NCI-H345 treated with DMSO at 0.1 percent for 48 hours (cell line): Measurements from ENCODE around the gene USP54.
"Not testable (repeated sequence)": the region's sequence is repeated elsewhere in the genome, so short reads cannot be mapped to it uniquely, and the experiment has no call there.

Experiments used
- DNase-seq: peaks from one replicate; lab custom pipeline; 2025; ENCODE audit not compliant: unreplicated experiment; lab: John Stamatoyannopoulos, UW

The USP54 gene

DNA sequence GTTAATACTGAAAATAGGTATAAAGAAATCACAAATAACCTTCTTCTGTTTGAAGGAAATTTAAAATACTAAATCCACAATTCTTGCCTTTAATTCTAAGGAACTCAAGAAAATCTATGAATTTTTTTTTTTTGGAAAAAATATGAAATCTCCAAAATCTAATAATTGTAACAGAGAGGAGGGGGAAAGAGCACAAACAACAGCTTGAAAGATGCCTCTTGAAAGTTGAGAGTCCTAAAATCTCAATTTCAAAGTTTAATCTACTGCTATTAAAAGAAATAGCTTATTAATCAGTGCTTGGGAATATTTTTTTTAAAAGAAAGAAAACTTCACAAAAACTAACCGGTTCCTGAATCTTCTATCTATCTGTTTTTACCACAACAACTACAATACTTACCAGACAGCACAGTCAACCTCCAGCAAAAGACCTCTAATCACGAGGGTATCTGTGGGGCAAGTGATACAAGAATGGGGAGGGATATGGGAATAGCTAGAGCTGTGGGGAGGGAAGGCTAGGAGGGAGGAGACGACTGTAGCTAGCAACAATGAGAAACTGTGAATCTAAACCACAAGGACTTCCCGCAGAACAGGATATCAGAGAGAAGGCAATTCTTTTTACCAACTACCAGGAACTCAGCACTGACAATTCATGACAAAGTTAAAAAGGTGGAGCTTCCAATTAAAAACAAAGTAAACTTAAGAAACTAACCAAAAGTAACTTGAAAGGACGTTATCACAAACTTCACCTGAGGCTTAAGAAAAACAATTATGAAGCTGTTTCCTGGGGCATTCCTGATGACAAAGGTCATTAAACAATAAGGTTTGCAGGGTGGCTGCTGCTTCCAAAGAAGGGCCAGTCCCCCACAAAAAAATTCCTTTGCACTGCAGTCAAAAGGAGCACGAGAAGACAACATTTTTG is at the start of gene USP54:
Gene USP54, minus strand, starts transcription at position 462 of the 919 bp plus-strand sequence. CDS start 15,684 bp downstream, outside the sequence.
- DNase-seq: no peak

GRCh38 chr10:73639286-73639685 is 48.1 kb upstream of the USP54 start:
- no peak for DNase-seq

GRCh38 chr10:73635781-73636180 is 44.6 kb upstream of the USP54 start:
- DNase-seq: no peak

DNA sequence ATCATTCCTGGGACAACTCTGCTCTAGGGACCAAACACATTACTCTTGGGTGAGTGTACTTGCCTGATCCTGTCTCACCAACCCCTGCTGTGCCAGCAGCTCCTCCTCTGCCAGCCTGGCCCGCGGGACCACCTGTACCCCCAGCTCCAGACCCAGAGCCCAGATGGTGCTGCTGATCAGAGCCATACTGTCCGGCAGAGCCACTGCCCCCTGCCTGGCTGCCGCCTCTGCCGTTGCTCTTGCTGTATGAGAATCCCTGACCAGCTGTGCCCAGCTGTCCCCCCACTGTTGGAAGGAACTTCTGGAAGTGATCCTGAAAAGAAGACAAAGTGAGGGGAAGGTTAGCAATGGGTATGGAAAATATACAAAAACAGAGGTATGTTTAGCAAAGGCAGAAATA is 43.3 kb upstream of the USP54 start:
- no peak for DNase-seq

GRCh38 chr10:73629165-73629564 is 38.0 kb upstream of the USP54 start:
- DNase-seq: no peak

GRCh38 chr10:73628405-73628804 is 37.3 kb upstream of the USP54 start:
- DNase-seq: no peak

DNA sequence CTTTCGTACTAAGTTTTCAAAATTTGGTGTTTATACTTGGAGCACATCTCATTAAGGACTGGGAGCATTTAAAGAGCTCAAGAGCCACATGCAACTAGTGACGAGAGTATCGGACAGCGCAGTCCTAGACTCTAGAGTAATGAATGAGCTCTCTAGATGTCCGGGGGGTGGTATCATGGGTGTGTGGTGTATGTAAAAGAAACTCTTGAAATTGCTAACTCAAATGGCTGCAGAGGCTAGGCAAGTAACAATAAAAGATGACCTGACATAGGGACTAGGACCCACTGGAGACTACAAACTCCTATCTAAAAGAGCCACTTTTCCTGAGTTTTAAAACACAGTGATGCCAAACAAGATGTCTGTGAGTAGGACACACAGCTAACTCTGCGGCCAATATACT is 36.2 kb upstream of the USP54 start:
- DNase-seq: no peak

DNA sequence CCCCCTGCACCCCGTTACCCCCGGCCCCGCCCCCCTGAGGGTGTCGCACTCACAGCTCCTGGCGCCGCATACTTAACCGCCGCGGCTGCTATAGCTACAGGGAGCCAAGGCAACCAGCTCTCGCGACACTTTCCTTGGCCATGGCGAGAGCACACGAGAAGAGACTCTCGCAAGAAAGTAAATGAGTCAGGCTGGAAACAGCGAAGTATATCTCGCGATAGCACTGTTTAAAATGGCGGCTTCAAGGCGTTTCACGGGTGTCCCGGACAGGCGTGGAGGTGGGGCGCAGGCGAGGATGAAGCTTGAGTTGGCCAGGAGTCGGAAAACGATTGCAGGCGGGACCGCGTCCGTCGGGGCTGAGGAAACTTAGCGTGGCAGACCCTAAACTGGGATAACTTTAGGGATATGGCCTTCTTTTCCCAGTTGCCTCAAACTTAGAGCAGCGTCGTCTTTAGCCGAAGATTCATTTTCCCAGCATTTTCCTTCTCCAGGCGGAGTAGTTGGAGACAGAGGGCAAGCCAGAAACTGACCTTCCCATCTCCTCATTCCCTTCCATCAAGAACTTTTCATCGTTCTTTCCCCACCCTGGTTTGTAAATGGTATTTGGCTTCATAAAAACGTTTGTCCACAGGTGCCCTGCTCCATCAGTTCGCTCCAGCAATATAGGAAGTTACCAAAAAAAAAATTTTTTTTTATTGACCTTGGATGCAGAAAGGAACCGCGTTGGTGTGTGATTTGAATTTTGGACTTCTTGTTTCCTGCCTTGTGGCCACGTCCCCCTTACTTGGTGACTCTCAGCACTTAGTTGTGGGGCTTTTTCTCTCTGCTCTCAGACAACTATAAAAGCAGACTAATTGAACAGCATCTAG is 35.0 kb upstream of the USP54 start:
- peak; percentile 84 for DNase-seq

DNA sequence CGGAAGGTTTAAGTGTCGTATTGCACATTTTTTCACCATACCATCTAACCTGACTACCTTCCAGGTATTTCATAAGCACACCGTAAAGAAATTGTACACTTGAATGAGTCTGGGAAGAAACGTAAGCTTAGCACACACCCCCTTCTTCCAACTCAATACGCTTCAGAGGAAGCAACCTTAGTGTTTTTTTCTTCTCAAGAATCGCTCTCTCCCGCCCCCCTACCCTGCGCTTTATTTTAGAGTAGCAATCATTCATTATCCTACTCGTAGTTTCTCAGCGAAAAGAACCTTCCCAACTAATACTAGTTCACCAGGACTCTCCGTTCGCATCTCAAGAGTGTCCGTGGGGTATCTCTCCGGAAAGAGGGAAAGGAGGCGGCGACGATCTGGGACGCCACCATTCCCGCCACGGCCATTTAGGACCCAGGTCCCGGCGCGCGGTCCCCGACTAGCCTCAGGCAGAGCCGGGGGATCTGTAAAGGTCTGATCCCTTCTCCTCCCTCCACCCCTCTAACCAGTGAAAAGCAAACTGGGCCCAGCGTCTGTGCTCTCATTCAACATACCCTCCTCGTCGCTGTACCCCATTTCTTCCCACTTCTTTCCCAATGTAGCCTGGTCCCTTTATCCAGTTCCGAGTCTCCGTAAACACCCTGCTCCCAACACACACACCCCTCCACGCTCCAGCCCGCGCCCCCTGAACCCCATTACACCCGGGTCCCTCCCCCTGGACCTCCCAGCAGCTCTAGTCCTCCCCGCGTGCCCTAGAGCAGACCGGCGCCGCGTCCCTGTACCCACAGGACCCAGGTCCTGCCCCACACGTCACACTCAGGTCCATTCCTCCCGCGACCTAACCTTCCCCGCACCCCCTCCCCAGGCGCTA is 34.1 kb upstream of the USP54 start:
- peak; percentile 19 for DNase-seq

DNA sequence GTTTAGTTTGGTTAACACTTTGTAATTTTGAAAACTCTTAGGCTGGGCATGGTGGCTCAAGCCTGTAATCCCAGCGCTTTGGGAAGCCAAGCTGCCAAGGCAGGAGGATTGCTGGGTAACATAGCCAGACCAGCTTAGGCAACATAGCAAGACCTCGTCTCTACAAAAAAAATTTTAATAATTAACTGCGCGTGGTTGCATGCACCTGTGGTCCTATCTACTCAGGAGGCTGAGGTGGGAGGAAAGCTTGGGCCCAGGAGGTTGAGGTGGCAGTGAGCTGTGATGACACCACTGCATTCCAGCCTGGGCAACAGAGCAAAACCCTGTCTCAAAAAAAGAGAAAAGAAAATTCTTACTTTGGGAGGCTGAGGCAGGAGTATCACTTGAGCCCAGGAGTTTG is 31.9 kb upstream of the USP54 start:
- DNase-seq: no peak

- not testable (repeated sequence) for DNase-seq
Observed at GRCh38 chr10:73620974-73621373, 29.8 kb upstream of the USP54 start.

DNA sequence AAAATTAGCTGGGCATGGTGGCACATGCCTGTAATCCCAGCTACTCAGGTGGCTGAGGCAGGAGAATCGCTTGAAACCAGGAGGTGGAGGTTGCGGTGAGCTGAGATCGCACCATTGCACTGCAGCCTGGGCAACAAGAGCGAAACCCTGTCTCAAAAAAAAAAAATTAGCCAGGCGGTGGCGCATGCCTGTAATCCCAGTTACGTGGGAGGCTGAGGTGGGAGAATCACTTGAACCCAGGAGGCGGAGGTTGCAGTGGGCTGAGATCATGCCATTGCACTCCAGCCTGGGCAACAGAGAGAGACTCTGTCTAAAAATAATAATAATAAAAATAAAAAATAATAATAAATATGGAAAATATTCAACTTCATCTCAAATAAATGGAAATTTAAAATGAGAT is 26.0 kb upstream of the USP54 start:
- DNase-seq: not testable (repeated sequence)

- no peak for DNase-seq
Observed at GRCh38 chr10:73614720-73615119, 23.6 kb upstream of the USP54 start.

DNA sequence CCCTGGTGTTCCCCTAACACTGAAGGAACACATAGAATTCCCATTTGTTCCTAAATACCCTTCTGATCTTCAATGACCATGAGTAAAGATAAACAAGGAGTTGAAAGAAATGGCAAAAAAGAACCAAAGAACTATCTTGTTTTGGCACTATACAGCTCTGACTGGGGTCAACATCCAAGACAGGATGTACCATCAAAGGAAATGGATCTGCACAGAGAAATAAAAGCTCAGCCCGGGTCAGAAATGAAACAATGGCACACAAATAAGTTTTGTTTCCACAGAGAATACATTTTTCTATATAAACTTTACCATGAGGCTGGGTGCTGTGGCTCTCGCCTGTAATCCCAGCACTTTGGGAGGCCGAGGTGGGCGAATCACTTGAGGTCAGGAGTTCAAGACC is 18.0 kb upstream of the USP54 start:
- no peak for DNase-seq

GRCh38 chr10:73601486-73601921 is 10.4 kb upstream of the USP54 start:
- no peak for DNase-seq

GRCh38 chr10:73597346-73597745 is 6.2 kb upstream of the USP54 start:
- DNase-seq: no peak

DNA sequence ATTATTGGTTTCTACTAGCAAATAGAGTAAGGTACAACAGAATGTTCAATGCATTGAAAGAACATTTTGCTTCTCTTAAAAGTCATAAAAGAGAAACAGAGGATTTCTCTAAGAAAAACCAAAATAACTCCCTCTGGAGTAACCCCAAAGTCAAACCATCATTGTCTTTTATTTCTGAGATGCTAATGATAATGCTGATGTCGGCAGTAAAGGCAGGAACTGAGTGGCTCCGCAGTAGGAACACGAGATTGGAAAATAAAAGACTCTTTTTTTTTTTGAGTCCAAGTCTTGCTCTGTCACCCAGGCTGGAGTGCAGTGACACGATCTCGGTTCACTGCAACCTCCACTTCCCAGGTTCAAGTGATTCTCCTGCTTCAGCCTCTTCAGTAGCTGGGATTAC is 2.7 kb upstream of the USP54 start:
- no peak for DNase-seq

DNA sequence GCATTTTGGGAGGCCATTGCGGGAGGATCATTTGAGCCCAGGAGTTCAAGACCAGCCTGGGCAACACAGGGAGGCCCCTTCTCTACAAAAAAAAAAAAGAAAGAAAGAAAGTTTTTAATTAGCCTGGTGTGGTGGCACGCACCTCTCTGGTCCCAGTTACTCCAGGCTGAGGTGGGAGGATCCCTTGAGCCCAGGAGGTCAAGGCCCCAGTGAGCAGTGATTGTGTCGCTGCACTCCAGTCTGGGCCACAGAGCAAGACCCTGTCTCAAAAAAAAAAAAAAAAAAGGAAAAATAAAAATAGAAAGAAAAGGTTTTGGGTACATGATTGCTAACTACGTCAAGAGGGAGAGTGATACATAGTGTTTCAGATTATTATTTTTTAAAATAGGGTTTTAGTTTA is 2.0 kb upstream of the USP54 start:
- DNase-seq: no peak

GRCh38 chr10:73591935-73592699 is 975 bp upstream of the USP54 start:
- DNase-seq: no peak

- no peak for DNase-seq
Observed at GRCh38 chr10:73589563-73590126, 1.5 kb downstream of the USP54 start.
